Measurements from ENCODE around the gene PRDM16. TPM values are rescaled to one million over a fixed set of nuclear protein-coding genes. Genes with fewer than 3 reads are reported as not detected.

Gene PRDM16
- total RNA-seq, 4 donors from 2014 or later: 0.08 to 0.19 (median 0.12) TPM

GRCh38 chr1:3115275-3116149, 46.5 kb downstream of the PRDM16 start:
- intact Hi-C loops (cut with DNase I): no loop called here
- no peaks in the 10 kb centered on the region for H3K9me3 ChIP-seq
- H3K27me3 ChIP-seq: peaks cover 0 to 69% (median 0%) of the 10 kb centered on the region in 4 donors
- TF ChIP-seq POLR2A (IDR thresholded peaks at IDR 0.05) (no peak), CTCF (IDR thresholded peaks at IDR 0.05) (no peak)
- no peak overlapping the region for H3K4me3 ChIP-seq
- 63 to 71% methylated on average over 17 to 21 of the region's 38 CpGs for WGBS, 2 donors
- no peak for DNase-seq
- no peak overlapping the region for H3K27ac ChIP-seq
- H3K36me3 ChIP-seq: no peaks in the 10 kb centered on the region
- no peaks in the 10 kb centered on the region for H3K4me1 ChIP-seq

GRCh38 chr1:3116150-3116510, 47.1 kb downstream of the PRDM16 start:
- intact Hi-C loops (cut with DNase I): no loop called here
- Histone ChIP-seq H3K4me1 (no peaks in the 10 kb centered on the region), H3K27me3 (peaks cover 0 to 67% (median 0%) of the 10 kb centered on the region in 4 donors), H3K9me3 (no peaks in the 10 kb centered on the region), H3K36me3 (no peaks in the 10 kb centered on the region), H3K27ac (no peak overlapping the region), H3K4me3 (no peak overlapping the region)
- WGBS, 2 donors: 60 to 88% methylated on average over 1 to 13 of the region's 18 CpGs
- no peak for DNase-seq
- TF ChIP-seq CTCF (IDR thresholded peaks at IDR 0.05) (no peak), POLR2A (IDR thresholded peaks at IDR 0.05) (no peak)

- Histone ChIP-seq H3K36me3 (no peaks in the 10 kb centered on the region), H3K9me3 (no peaks in the 10 kb centered on the region), H3K4me3 (no peak overlapping the region), H3K27me3 (peaks cover 0 to 67% (median 0%) of the 10 kb centered on the region in 4 donors), H3K4me1 (no peaks in the 10 kb centered on the region), H3K27ac (no peak overlapping the region)
- intact Hi-C loops (cut with DNase I): no loop called here
- 79 to 80% methylated on average over 3 to 5 of the region's 13 CpGs for WGBS, 2 donors
- no peak for DNase-seq
- TF ChIP-seq POLR2A (IDR thresholded peaks at IDR 0.05): no peak
- TF ChIP-seq CTCF (IDR thresholded peaks at IDR 0.05): no peak
Measured at GRCh38 chr1:3116560-3116959, 47.6 kb downstream of the PRDM16 start.

GRCh38 chr1:3117879-3118278, 48.9 kb downstream of the PRDM16 start:
- DNase-seq: no peak
- Histone ChIP-seq H3K4me3 (no peak overlapping the region), H3K4me1 (no peaks in the 10 kb centered on the region), H3K9me3 (no peaks in the 10 kb centered on the region), H3K36me3 (no peaks in the 10 kb centered on the region), H3K27me3 (peaks cover 0 to 68% (median 0%) of the 10 kb centered on the region in 4 donors), H3K27ac (no peak overlapping the region)
- TF ChIP-seq POLR2A (IDR thresholded peaks at IDR 0.05) (no peak), CTCF (IDR thresholded peaks at IDR 0.05) (no peak)
- WGBS, 2 donors: 92 to 94% methylated on average over 11 to 13 of the region's 16 CpGs
- intact Hi-C loops (cut with DNase I): no loop called here

- H3K4me3 ChIP-seq: no peak overlapping the region
- no CpG with 5 or more reads among the region's 14 CpGs for WGBS, 2 donors
- H3K27ac ChIP-seq: no peak overlapping the region
- TF ChIP-seq POLR2A (IDR thresholded peaks at IDR 0.05): no peak
- no peak for TF ChIP-seq CTCF (IDR thresholded peaks at IDR 0.05)
- no peaks in the 10 kb centered on the region for H3K36me3 ChIP-seq
- no peak for DNase-seq
- H3K27me3 ChIP-seq: peaks cover 0 to 79% (median 0%) of the 10 kb centered on the region in 4 donors
- no peaks in the 10 kb centered on the region for H3K4me1 ChIP-seq
- no peaks in the 10 kb centered on the region for H3K9me3 ChIP-seq
- intact Hi-C loops (cut with DNase I): no loop called here
Measured at GRCh38 chr1:3119061-3119460, 50.1 kb downstream of the PRDM16 start.
